Naive thymus-derived CD4-positive, alpha-beta T cell (primary cell): Measurements from ENCODE around the gene EIF6. TPM values are rescaled to one million over a fixed set of nuclear protein-coding genes. Genes with fewer than 3 reads are reported as not detected.
A peak's percentile ranks its signal among the peaks of the same experiment; 100 is the strongest.

Experiments used
- ATAC-seq: fragments of 150-1000 bp; cut with Tn5 transposase; 2 replicates; pipeline ENCODE4 v1.10.0; 2021; ENCODE audit warnings: mild to moderate bottlenecking, moderate library complexity
- CTCF ChIA-PET: fragments of 350-600 bp; sonication (Branson Sonifier 250); formaldehyde crosslinking; loops from one replicate; lab custom pipeline; 2021; ENCODE audit warnings: antibody characterized with exemption; lab: Charles Lee
- POLR2A ChIA-PET: fragments of 350-600 bp; sonication (Branson Sonifier 250); formaldehyde crosslinking; loops from one replicate; lab custom pipeline; 2021; ENCODE audit warnings: antibody characterized with exemption, inconsistent platforms; lab: Charles Lee
- DNase-seq, 9 donors: peaks; one replicate each; pipeline versions ENCODE4 v3.0.0 to v3.0.0-alpha.2; 2020 to 2022; ENCODE audit warnings: mixed read lengths in 1 of 9
- H3K27ac ChIP-seq: one replicate; pipeline ENCODE4 v1.7.0; 2013; ENCODE audit warnings: mild to moderate bottlenecking, low read depth, low read length, moderate library complexity
- H3K27me3 ChIP-seq, 2 donors: one replicate each; pipeline ENCODE4 v1.7.0; 2013; ENCODE audit warnings: low read length in 2 of 2, mild to moderate bottlenecking in 2 of 2, moderate library complexity in 2 of 2; ENCODE audit not compliant: control insufficient read depth in 2 of 2, insufficient read depth in 2 of 2
- H3K36me3 ChIP-seq, 3 experiments: 1 replicate in 2 of 3; 2 replicates in 1 of 3; pipeline ENCODE4 v1.7.0; 2013; ENCODE audit warnings: low read length in 3 of 3, mild to moderate bottlenecking in 3 of 3, moderate library complexity in 1 of 3; ENCODE audit not compliant: insufficient read depth in 3 of 3, control insufficient read depth in 2 of 3
- H3K4me1 ChIP-seq, 2 donors: one replicate each; pipeline ENCODE4 v1.7.0; 2013; ENCODE audit warnings: low read length in 2 of 2, mild to moderate bottlenecking in 2 of 2, moderate library complexity in 1 of 2; ENCODE audit not compliant: control insufficient read depth in 2 of 2, insufficient read depth in 2 of 2
- H3K4me3 ChIP-seq: 2 replicates; pipeline ENCODE4 v1.7.0; 2013; ENCODE audit warnings: mild to moderate bottlenecking, low read length
- H3K9me3 ChIP-seq, 3 experiments: 1 replicate in 2 of 3; 2 replicates in 1 of 3; pipeline ENCODE4 v1.7.0; 2013; ENCODE audit warnings: low read length in 3 of 3; ENCODE audit not compliant: control insufficient read depth in 2 of 3
- H3K27ac Mint-ChIP-seq, 9 donors: one replicate each; pipeline ENCODE4 v1.8.0; 2020 to 2022; ENCODE audit warnings: mixed read lengths in 9 of 9, mild to moderate bottlenecking in 8 of 9, moderate library complexity in 5 of 9, inconsistent platforms in 2 of 9
- H3K27me3 Mint-ChIP-seq, 5 donors: one replicate each; pipeline ENCODE4 v1.8.0; 2021 to 2022; ENCODE audit warnings: mixed read lengths in 5 of 5, mild to moderate bottlenecking in 1 of 5
- H3K36me3 Mint-ChIP-seq, 5 donors: one replicate each; pipeline ENCODE4 v1.8.0; 2020 to 2022; ENCODE audit warnings: mixed read lengths in 5 of 5, mild to moderate bottlenecking in 3 of 5, inconsistent platforms in 1 of 5
- H3K4me1 Mint-ChIP-seq, 7 donors: one replicate each; pipeline ENCODE4 v1.8.0; 2020 to 2022; ENCODE audit warnings: mixed read lengths in 7 of 7, mild to moderate bottlenecking in 3 of 7, inconsistent platforms in 1 of 7
- H3K4me3 Mint-ChIP-seq, 10 donors: one replicate each; pipeline ENCODE4 v1.8.0; 2020 to 2022; ENCODE audit warnings: mild to moderate bottlenecking in 10 of 10, mixed read lengths in 10 of 10, moderate library complexity in 6 of 10, inconsistent platforms in 2 of 10
- H3K9me3 Mint-ChIP-seq, 11 donors: one replicate each; pipeline ENCODE4 v1.8.0; 2020 to 2022; ENCODE audit warnings: mixed read lengths in 11 of 11, mild to moderate bottlenecking in 4 of 11, inconsistent platforms in 1 of 11, moderate library complexity in 1 of 11
- intact Hi-C, 2 donors: fragments of 100-400 bp; cut with micrococcal nuclease; formaldehyde crosslinking; loops; one replicate each; pipeline ENCODE4 v1.15.1; 2023
- polyA plus RNA-seq, 2 donors: library from polyadenylated mRNA; unstranded; fragments of 300-500 nt; fragmentation: Illumina TruSeq; gene quantifications; one replicate each; pipeline ENCODE4 v1.2.3, GENCODE V29; 2021
- total RNA-seq, 6 experiments: library from RNA in 5 of 6; stranded (reverse) in 5 of 6; gene quantifications; 1 replicate in 5 of 6; 2 replicates in 1 of 6; pipeline ENCODE4 v1.2.3 and lab custom pipeline; 2021 to 2026

The EIF6 gene
- total and polyA plus RNA-seq, 7 experiments from 2014 or later, result 35.4 to 150 (median 55.2) TPM

DNA sequence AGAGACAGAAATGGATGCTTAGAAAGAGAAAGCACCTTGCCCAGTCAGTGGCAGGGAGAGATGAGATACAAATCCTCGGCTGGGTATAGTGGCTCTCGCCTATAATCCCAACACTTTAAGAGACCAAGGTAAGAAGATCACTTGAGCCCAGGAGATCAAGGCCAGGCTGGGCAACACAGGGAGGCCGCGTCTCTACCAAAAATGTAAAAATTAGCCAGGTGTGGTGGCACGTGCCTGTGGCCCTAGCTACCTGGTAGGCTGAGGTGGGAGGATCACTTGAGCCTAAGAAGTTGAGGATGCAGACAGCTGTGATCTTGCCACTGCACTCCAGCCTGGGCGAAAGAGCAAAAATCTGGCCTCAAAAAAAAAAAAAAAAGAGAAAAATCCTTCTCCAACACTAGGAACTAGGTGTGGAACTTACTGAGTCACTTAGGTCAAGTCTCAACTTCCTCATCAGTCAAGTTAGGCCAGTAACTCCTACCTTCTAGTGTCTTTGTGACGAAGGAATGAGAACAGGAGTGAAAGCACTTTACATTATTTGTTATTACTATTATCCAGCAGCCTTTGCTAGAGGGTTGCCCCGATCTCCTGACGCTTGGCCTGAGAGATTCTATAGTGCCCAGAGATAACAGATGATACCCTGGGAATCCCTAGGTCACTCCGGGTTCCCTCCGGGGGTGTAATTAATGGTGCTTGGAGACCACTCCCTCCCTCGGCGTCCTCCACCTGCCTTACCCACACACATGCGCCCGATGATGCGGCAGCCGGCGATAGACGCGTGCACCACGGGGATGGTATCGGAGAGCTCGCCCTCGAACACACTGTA lies 918 bp downstream of the EIF6 start:
- Mint-ChIP-seq H3K27ac (peak overlapping the region; percentile 79 to 94 (median 87)), H3K36me3 (peaks cover 4 to 19% (median 15%) of the 10 kb centered on the region in 5 donors), H3K4me3 (peak overlapping the region; percentile 71 to 96 (median 91)), H3K4me1 (peaks cover 18 to 43% (median 31%) of the 10 kb centered on the region in 7 donors), H3K27me3 (no peaks in the 10 kb centered on the region), H3K9me3 (no peaks in the 10 kb centered on the region)
- H3K36me3 ChIP-seq, result peaks cover 0 to 21% (median 0%) of the 10 kb centered on the region in 3 experiments
- peak overlapping the region; percentile 56 for H3K4me3 ChIP-seq
- H3K27ac ChIP-seq, result peak overlapping the region; percentile 89
- DNase-seq, result no peak
- ATAC-seq, result peak; percentile 61
- no peaks in the 10 kb centered on the region for H3K9me3 ChIP-seq
- H3K4me1 ChIP-seq, result peaks cover 7 to 8% of the 10 kb centered on the region in 2 donors
- CTCF ChIA-PET, result interaction anchor here (1.0 to 1.1 kb wide), 2 partner anchors 20 to 972 kb away, joined by 3 to 5 read pairs; no protein-coding TSS in a partner anchor
- intact Hi-C loops, result loop anchor here (2.0 to 5.0 kb wide), 5 partner anchors 21 to 784 kb away; partner anchors contain the start of genes SCAND1 (in 1 of the 2) and TRPC4AP (in 1 of the 2)
- POLR2A ChIA-PET, result interaction anchor here (0.8 to 1.4 kb wide), 3 partner anchors 10 to 921 kb away, joined by 3 to 6 read pairs (median 3); partner anchors contain the start of gene ITCH
- no peaks in the 10 kb centered on the region for H3K27me3 ChIP-seq

GRCh38 chr20:35281506-35282101 lies 3.0 kb downstream of the EIF6 start:
- Histone ChIP-seq H3K9me3 (no peaks in the 10 kb centered on the region), H3K4me3 (no peak overlapping the region), H3K27me3 (no peaks in the 10 kb centered on the region), H3K4me1 (peaks cover 14 to 19% of the 10 kb centered on the region in 2 donors), H3K36me3 (peaks cover 0 to 23% (median 3%) of the 10 kb centered on the region in 3 experiments), H3K27ac (no peak overlapping the region)
- ChIA-PET CTCF (no interaction called here), POLR2A (interaction anchor here (0.7 kb wide), 1 partner anchor 185 kb away, joined by 4 read pairs; no protein-coding TSS in a partner anchor)
- Mint-ChIP-seq H3K36me3 (peaks cover 4 to 27% (median 20%) of the 10 kb centered on the region in 5 donors), H3K9me3 (no peaks in the 10 kb centered on the region), H3K4me1 (peaks cover 18 to 57% (median 41%) of the 10 kb centered on the region in 7 donors), H3K27ac (peak overlapping the region in 1 of 9 donors; percentile 33), H3K27me3 (no peaks in the 10 kb centered on the region), H3K4me3 (peak overlapping the region in 1 of 10 donors; percentile 6)
- no peak for DNase-seq
- intact Hi-C loops, result loop anchor here in 1 of 2 donors (5.0 kb wide), 1 partner anchor 786 kb away; no protein-coding TSS in a partner anchor
- no peak for ATAC-seq

DNA sequence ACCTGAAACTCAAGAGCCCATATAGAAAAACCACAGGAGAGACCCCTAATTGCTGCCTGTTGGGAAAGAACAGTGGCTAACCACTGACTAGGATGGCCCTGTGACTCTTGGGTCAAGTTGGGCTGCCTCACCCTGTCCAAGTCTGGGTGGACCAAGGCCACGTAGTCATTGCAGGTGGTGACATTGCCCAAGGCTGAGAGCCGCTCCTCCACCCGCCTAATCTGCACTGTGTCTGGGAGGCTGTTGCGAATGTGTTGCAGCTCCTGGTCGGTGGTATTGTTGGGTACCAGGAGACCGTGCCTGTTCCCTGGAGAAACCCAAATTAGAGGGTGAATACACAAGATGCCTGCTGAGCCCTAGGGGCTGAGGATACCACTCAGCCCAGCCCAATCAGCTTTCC lies 4.0 kb downstream of the EIF6 start:
- H3K4me3 Mint-ChIP-seq, result peak overlapping the region in 3 of 10 donors; percentile 7 to 48 (median 30)
- ATAC-seq, result no peak
- DNase-seq, result no peak
- no peaks in the 10 kb centered on the region for H3K9me3 Mint-ChIP-seq
- H3K27ac Mint-ChIP-seq, result peak overlapping the region in 3 of 9 donors; percentile 50 to 98 (median 56)
- ChIA-PET POLR2A (interaction anchor here (0.5 kb wide), 1 partner anchor 1463 kb away, joined by 3 read pairs; no protein-coding TSS in a partner anchor), CTCF (no interaction called here)
- Histone ChIP-seq H3K36me3 (peaks cover 0 to 31% (median 3%) of the 10 kb centered on the region in 3 experiments), H3K9me3 (no peaks in the 10 kb centered on the region), H3K27ac (no peak overlapping the region), H3K4me1 (peaks cover 18 to 24% of the 10 kb centered on the region in 2 donors), H3K4me3 (no peak overlapping the region), H3K27me3 (no peaks in the 10 kb centered on the region)
- no peaks in the 10 kb centered on the region for H3K27me3 Mint-ChIP-seq
- peaks cover 4 to 27% (median 20%) of the 10 kb centered on the region in 5 donors for H3K36me3 Mint-ChIP-seq
- intact Hi-C loops, result loop anchor here in 1 of 2 donors (5.0 kb wide), 1 partner anchor 787 kb away; no protein-coding TSS in a partner anchor
- peaks cover 18 to 62% (median 43%) of the 10 kb centered on the region in 7 donors for H3K4me1 Mint-ChIP-seq

- no peaks in the 10 kb centered on the region for H3K9me3 ChIP-seq
- H3K4me1 Mint-ChIP-seq, result peaks cover 13 to 58% (median 40%) of the 10 kb centered on the region in 7 donors
Measured at GRCh38 chr20:35279533-35280174, 4.9 kb downstream of the EIF6 start.

DNA sequence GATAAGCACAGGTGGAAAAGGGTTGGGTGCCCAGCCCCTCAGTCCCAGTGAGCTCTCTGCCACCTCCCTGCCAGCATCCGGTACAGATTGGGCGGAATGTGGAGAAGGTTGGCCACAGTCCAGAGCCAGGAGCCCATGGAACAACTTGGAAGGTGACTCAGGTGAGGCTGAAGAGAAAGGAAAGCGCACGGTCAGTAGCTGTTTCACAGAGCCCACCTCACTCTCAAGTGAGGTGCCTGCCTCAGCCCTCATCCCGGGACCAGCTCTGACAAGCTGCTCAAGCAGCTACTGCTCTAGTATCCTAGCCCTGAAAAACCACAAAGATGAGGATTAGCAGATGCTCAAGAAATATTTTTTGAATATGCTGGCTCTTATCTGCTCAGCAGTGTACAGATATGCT lies 5.5 kb downstream of the EIF6 start:
- H3K4me1 Mint-ChIP-seq, result peaks cover 12 to 54% (median 37%) of the 10 kb centered on the region in 7 donors
- H3K4me3 Mint-ChIP-seq, result peak overlapping the region in 3 of 10 donors; percentile 95 to 96 (median 96)
- POLR2A ChIA-PET, result no interaction called here
- peaks cover 4 to 27% (median 20%) of the 10 kb centered on the region in 5 donors for H3K36me3 Mint-ChIP-seq
- H3K27ac ChIP-seq, result peak overlapping the region; percentile 96
- peaks cover 0 to 45% (median 3%) of the 10 kb centered on the region in 3 experiments for H3K36me3 ChIP-seq
- no peak for ATAC-seq
- DNase-seq, result no peak
- CTCF ChIA-PET, result interaction anchor here (0.6 kb wide), 1 partner anchor 41 kb away, joined by 4 read pairs; no protein-coding TSS in a partner anchor
- H3K27me3 Mint-ChIP-seq, result no peaks in the 10 kb centered on the region
- intact Hi-C loops, result loop anchor here in 1 of 2 donors (2.0 to 10.0 kb wide), 6 partner anchors 176 to 917 kb away; partner anchors contain the start of genes CEP250, CPNE1, GGT7 and ITCH
- no peak overlapping the region for H3K4me3 ChIP-seq
- no peaks in the 10 kb centered on the region for H3K27me3 ChIP-seq
- H3K9me3 ChIP-seq, result no peaks in the 10 kb centered on the region
- H3K9me3 Mint-ChIP-seq, result no peaks in the 10 kb centered on the region
- peak overlapping the region; percentile 3 to 99 (median 87) for H3K27ac Mint-ChIP-seq
- peaks cover 18 to 24% of the 10 kb centered on the region in 2 donors for H3K4me1 ChIP-seq

More at GRCh38 chr20:35279533-35280174, 4.9 kb downstream of the EIF6 start:
- H3K36me3 ChIP-seq, result peaks cover 0 to 39% (median 3%) of the 10 kb centered on the region in 3 experiments
- peak overlapping the region; percentile 96 for H3K27ac ChIP-seq
- no peaks in the 10 kb centered on the region for H3K27me3 Mint-ChIP-seq
- ATAC-seq (no peak), DNase-seq (no peak)
- no peaks in the 10 kb centered on the region for H3K27me3 ChIP-seq
- no peaks in the 10 kb centered on the region for H3K9me3 Mint-ChIP-seq
- ChIA-PET CTCF (interaction anchor here (0.6 kb wide), 1 partner anchor 40 kb away, joined by 4 read pairs; no protein-coding TSS in a partner anchor), POLR2A (no interaction called here)
- H3K27ac Mint-ChIP-seq, result peak overlapping the region; percentile 3 to 99 (median 87)
- no peak overlapping the region for H3K4me3 ChIP-seq
- H3K4me3 Mint-ChIP-seq, result peak overlapping the region in 8 of 10 donors; percentile 8 to 96 (median 44)
- H3K4me1 ChIP-seq, result peaks cover 18 to 24% of the 10 kb centered on the region in 2 donors
- intact Hi-C loops, result loop anchor here (2.0 to 10.0 kb wide), 7 partner anchors 175 to 917 kb away; partner anchors contain the start of genes CEP250 (in 1 of the 2), CPNE1 (in 1 of the 2), GGT7 (in 1 of the 2) and ITCH (in 1 of the 2)
- peaks cover 4 to 27% (median 20%) of the 10 kb centered on the region in 5 donors for H3K36me3 Mint-ChIP-seq
